GM18873 (cell line): ENCODE measurements around the gene KCNIP4.
"Not testable (repeated sequence)": the region's sequence is repeated elsewhere in the genome, so short reads cannot be mapped to it uniquely, and the experiment has no call there.

Experiments used
- ATAC-seq: cut with Tn5 transposase; IDR thresholded peaks from one replicate; pipeline ENCODE4 v1.9.1; 2021; ENCODE audit warnings: mild to moderate bottlenecking, moderate library complexity, moderate number of reproducible peaks; ENCODE audit not compliant: unreplicated experiment, low FRiP score

The KCNIP4 gene

GRCh38 chr4:21410372-21410771 is 538.2 kb downstream of the KCNIP4 start:
- ATAC-seq, result no peak

DNA sequence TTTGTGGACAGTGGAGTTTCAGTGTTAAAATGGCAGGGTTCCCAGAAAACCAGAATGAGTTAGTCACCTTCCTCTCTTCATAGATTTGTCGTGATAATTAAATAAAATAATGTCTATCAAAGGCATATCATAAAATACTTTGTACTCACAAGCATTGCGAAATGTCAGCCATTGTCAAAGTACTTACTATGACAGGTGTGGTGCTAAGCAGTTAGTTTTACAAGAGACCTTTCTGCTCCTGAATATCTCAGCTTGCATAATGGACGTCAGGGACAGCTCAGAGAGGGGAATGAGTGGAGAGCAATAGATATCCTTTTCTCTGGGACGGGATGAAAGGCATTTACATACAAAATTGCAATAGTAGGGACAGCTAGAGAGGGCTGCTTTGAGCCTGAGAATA is 560.9 kb downstream of the KCNIP4 start:
- ATAC-seq, result no peak

GRCh38 chr4:21386166-21386780 is 562.3 kb downstream of the KCNIP4 start:
- no peak for ATAC-seq

DNA sequence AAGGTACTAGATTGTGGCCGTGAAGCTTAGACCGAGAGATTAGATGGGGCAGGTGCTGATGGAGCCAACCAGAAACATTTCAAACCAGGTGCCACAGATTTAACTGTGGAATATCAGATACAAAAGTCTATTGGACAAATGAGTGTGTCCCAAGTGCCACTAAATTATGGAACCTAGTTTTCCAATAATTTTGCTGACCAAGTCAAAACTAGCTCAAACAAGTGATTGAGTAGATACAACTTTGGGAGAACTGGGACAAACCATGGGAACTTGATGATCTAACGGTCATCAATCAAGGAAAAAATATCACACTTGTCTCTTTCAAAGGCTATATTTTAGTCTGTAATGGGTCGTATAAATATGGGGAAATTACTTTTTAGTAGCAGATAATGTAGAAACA is 562.9 kb downstream of the KCNIP4 start:
- no peak for ATAC-seq

- ATAC-seq, result no peak
These were observed 564.0 kb downstream of the KCNIP4 start for GRCh38 chr4:21384609-21385008.

- ATAC-seq, result no peak
These were observed 567.7 kb downstream of the KCNIP4 start for GRCh38 chr4:21380861-21381260.

- no peak for ATAC-seq
These were observed 571.5 kb downstream of the KCNIP4 start for GRCh38 chr4:21377046-21377445.

DNA sequence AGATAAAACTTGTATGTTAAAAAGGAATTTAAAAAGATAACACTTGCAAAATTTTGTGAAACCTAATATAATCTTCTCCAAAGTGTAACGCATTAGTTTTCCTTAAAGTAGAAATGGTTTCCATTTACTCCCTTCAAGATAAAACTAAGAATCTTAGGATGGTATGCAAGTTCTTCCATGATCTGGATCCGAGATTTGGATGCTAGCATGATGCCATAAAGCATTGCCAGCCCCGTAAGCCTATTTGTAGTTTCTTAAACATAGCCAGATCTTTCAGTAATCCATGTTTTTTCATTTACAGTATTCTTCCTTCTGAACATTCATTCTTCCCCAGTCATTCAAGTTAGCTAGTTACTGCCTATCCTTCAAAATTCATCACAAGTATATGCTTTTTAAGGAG is 572.4 kb downstream of the KCNIP4 start:
- no peak for ATAC-seq

DNA sequence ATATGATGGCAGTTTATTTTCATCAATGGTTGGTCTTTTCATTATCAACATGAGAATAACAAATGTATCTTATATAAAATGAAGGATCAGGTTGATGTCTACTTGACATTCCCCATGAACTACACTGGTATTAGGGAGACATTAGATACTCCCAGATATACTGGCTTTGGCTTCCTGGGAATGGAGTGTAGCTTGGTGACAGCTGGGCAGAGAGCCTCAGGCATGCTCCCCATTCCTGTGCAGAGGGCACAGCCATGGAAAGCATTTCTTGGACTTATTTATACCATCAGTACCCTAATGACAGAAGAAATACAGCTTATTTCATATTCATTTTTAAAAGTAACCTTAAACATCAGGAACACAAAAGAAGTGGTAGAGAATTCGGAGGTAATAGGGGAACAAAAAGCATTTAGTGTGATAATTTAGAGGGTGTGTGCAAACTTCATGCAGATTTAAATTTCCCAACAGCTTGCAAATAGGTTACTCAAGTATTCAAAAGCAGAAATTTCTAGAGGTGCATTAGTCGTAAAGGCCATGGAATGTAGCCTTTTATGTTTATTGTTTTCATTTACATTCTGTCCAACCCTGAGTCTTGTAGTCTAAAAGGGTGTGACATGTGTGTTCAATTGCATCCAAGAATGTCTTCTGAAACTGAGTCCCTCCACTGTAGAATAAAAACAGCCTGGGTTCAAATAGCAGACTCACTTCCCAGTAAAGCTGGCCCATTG is 573.8 kb downstream of the KCNIP4 start:
- no peak for ATAC-seq

DNA sequence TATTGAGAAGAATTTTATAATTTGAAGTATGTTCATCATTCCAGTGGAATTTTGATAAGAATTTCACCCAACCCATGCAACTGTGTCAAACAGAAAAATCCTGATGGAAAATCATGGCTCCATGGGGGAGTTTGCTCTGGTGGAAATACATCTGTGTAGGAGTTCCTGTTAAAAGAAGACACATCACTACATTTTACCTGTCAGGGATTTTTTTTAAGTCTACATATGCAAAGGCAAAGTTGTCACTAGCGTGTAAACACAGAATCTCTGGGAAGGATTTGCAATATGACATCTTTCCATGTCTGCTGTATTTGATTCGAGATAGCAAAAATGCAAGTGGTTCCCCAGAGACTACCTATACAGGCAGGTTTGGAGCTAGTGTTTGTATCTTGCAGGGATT is 581.0 kb downstream of the KCNIP4 start:
- ATAC-seq, result no peak

GRCh38 chr4:21366840-21367239 is 581.7 kb downstream of the KCNIP4 start:
- no peak for ATAC-seq

DNA sequence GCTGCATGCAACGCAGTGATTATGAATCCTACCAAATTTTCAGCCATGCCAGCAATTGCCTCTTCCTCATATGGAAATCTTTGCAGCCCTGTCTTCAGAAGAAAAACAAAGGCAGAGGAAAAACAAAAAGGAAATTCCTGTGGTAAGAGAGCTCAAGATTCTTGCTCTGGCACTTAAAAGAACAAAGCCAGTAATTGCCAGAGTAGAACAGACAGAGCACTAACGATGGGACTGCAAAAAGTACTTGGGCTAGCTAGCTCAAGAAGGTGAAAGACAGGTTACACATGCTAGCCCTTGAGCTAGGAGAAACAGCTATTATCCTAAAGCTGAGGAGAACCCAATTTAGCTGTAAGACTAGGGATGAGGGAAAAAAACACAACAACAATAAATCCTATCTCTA is 582.3 kb downstream of the KCNIP4 start:
- ATAC-seq, result no peak

- ATAC-seq, result no peak
These were observed 584.9 kb downstream of the KCNIP4 start for GRCh38 chr4:21363701-21364100.

DNA sequence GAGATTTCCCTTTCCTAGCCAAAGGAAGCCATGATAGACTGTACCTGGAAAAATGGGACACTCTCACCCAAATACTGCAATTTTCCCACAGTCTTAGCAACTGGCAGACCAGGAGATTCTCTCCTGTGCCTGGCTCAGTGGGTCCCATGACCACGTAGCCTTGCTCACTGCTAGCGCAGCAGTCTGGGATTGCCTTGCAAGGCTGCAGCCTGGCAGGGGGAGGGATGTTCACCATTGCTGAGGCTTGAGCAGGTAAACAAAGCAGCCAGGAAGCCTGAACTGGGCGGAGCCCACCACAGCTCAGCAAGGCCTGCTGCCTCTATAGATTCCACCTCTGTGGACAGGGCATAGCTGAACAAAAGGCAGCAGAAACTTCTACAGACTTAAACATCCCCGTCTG is 596.2 kb downstream of the KCNIP4 start:
- ATAC-seq, result not testable (repeated sequence)

DNA sequence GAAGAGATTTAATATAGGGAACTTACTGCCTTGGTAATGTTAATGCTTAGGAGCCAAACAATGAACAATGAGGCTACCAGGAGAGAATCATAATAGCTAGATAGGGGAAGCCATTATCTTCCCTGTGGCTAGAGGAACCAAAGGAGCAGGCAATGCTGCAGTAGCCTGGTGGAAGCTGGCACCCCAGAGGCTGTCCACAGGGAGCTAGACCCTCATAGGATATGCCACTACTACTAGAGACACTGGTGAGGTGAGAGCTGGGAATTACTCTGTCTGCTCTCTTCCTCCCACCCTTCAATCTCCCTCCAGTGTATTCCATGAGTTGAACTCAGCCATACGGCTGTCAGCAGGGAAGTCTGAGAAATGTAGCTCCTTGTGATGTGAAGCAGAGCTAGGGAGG is 601.4 kb downstream of the KCNIP4 start:
- no peak for ATAC-seq

DNA sequence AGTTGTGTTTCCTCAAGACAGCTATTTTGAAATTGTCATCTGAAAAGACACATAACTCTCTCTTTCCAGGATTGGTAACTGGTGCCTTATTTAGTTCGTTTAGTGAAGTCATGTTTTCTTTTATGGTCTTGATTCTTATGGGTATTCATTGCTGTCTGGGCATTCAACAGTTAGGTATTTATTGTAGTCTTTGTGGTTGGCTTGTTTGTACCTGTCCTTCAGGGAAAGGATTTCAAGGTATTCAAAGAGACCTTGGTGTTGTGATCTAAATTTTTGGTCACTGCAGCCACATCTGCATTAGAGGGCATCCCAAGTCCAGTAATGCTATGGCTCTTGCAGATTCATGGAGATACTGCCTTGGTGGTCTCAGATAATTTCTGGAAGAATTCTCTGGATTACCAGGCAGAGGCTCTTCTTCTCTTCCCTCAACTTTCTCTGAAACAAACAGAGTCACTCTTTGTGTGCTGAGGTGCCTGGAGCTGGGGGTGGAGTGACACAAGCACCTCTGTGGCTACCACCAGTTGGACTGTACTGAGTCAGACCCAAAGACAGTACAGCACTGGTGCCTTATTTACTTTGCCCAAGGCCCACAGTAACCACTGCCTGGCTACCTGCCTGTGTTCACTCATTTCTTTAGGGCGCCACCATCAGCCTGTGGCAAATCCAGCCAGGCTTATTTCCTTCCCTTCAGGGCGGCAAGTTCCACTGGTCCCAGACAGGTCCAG is 620.4 kb downstream of the KCNIP4 start:
- ATAC-seq, result no peak

- ATAC-seq, result no peak
These were observed 628.5 kb downstream of the KCNIP4 start for GRCh38 chr4:21320034-21320433.

DNA sequence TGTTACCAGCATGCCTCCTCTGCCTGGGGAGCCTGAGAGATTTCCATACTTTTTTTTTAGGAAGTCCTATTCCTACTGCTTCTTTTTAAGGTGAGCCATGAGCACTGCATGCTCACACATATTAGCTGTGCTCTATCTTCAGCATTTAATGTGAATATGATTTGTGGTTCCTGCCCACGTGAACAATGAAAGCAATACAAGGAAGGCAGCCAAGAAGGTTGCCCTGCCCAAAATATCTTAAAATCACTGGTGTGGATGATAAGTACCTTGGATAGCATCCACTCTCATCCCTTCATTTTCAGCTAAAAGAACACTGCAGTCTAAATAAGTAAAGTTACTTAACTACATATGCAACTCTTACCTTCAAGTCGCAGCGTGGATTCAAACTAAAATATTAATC is 640.9 kb downstream of the KCNIP4 start:
- ATAC-seq, result no peak

DNA sequence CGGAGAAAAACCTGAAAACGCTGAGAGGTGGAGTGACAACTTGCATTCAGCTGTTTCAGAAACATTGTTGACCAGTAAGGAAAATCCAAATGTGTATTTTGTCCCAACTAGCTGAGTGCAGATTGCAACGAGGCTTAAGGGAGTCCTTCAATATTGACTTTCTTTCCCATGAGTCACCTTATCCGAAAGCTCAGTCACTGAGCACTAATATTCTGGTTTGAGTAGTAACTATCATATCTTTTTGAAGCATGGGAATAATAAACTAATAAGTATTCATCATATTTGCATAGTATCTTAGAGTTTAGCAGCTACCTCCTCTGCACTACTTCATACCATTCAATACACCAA is 644.1 kb downstream of the KCNIP4 start:
- no peak for ATAC-seq

- no peak for ATAC-seq
These were observed 658.0 kb downstream of the KCNIP4 start for GRCh38 chr4:21290562-21290961.

- no peak for ATAC-seq
These were observed 672.5 kb downstream of the KCNIP4 start for GRCh38 chr4:21276046-21276445.
